GF-D8 (cell line): ENCODE data around the gene TLCD1.
"Not testable (repeated sequence)": the region's sequence is repeated elsewhere in the genome, so short reads cannot be mapped to it uniquely, and the experiment has no call there.

Experiments used
- DNase-seq: peaks from one replicate; lab custom pipeline; 2025; lab: John Stamatoyannopoulos, UW

TLCD1 gene

GRCh38 chr17:28729950-28730330, 3.9 kb upstream of the TLCD1 start:
- no peak for DNase-seq

- peak; percentile 55 for DNase-seq
Measured at GRCh38 chr17:28728364-28729200, 2.5 kb upstream of the TLCD1 start, which contains the start of gene NEK8. Gene NEK8, plus strand, starts transcription at chr17:28728788. Its CDS starts 26 bp downstream, at chr17:28728814.

- DNase-seq: peak; percentile 60
Measured at GRCh38 chr17:28726627-28727491, 826 bp upstream of the TLCD1 start.

- DNase-seq: peak; percentile 23
Measured at GRCh38 chr17:28725660-28726225, 290 bp downstream of the TLCD1 start.

GRCh38 chr17:28725166-28725659, 820 bp downstream of the TLCD1 start:
- peak; percentile 12 for DNase-seq

- no peak for DNase-seq
Measured at GRCh38 chr17:28724500-28725165, 1.4 kb downstream of the TLCD1 start.

- DNase-seq: not testable (repeated sequence)
Measured at GRCh38 chr17:28723836-28724499, 2.1 kb downstream of the TLCD1 start.

GRCh38 chr17:28723159-28723835, 2.7 kb downstream of the TLCD1 start:
- DNase-seq: no peak

GRCh38 chr17:28722417-28723158, 3.4 kb downstream of the TLCD1 start:
- DNase-seq: no peak

GRCh38 chr17:28720997-28721329, 5.1 kb downstream of the TLCD1 start:
- not testable (repeated sequence) for DNase-seq

- DNase-seq: no peak
Measured at GRCh38 chr17:28720247-28720996, 5.6 kb downstream of the TLCD1 start.

GRCh38 chr17:28719021-28719433, 7.0 kb downstream of the TLCD1 start:
- DNase-seq: no peak

- DNase-seq: no peak
Measured at GRCh38 chr17:28718333-28719020, 7.6 kb downstream of the TLCD1 start.

GRCh38 chr17:28717578-28718332, 8.3 kb downstream of the TLCD1 start, which contains the start of gene RAB34:
Gene RAB34, minus strand, starts transcription at chr17:28717868. Its CDS starts 602 bp downstream, at chr17:28717266.
- peak; percentile 13 for DNase-seq

GRCh38 chr17:28716740-28717577, 9.1 kb downstream of the TLCD1 start:
- no peak for DNase-seq

- DNase-seq: no peak
Measured at GRCh38 chr17:28715217-28715616, 10.8 kb downstream of the TLCD1 start.

- DNase-seq: no peak
Measured at GRCh38 chr17:28714281-28714680, 11.8 kb downstream of the TLCD1 start.
